Thoracic aorta (tissue), 2 donors: ENCODE data around the gene SOCS7. TPM values are rescaled to one million over a fixed set of nuclear protein-coding genes. Genes with fewer than 3 reads are reported as not detected.

ENCODE experiments used
- ATAC-seq: fragments of 150-250 bp; one replicate; pipeline ENCODE4 v1.8.0; 2017; ENCODE audit warnings: low read depth; ENCODE audit not compliant: insufficient number of reproducible peaks, low FRiP score
- DNase-seq: peaks from one replicate; pipeline ENCODE4 v3.0.0-alpha.2; 2020; ENCODE audit warnings: low spot score
- H3K27ac ChIP-seq, 2 donors: fragments of 200-600 bp; sonication (generic); 1 replicate in 1 of 2; 2 replicates in 1 of 2; pipeline ENCODE4 v1.5.1; 2016; ENCODE audit warnings: mild to moderate bottlenecking in 2 of 2, moderate library complexity in 2 of 2
- H3K27me3 ChIP-seq: fragments of 200-600 bp; sonication (generic); replicated peaks from 2 replicates; pipeline ENCODE4 v1.6.0; 2016; ENCODE audit warnings: mild to moderate bottlenecking; ENCODE audit not compliant: insufficient read depth
- H3K36me3 ChIP-seq: fragments of 200-600 bp; sonication (generic); one replicate; pipeline ENCODE4 v1.5.1; 2016
- H3K4me1 ChIP-seq, 2 donors: fragments of 200-600 bp; sonication (generic); 1 replicate in 1 of 2; 2 replicates in 1 of 2; pipeline versions ENCODE4 v1.5.1 to v1.6.0; 2016; ENCODE audit warnings: low read depth in 2 of 2, mild to moderate bottlenecking in 1 of 2; ENCODE audit not compliant: control insufficient read depth in 1 of 2
- H3K4me3 ChIP-seq: fragments of 200-600 bp; sonication (generic); 2 replicates; pipeline ENCODE4 v1.5.1; 2016; ENCODE audit warnings: mild to moderate bottlenecking
- H3K9me3 ChIP-seq: fragments of 200-600 bp; sonication (generic); 2 replicates; pipeline ENCODE4 v1.5.1; 2016
- CTCF ChIP-seq: fragments of 200-600 bp; sonication (generic); IDR thresholded peaks from one replicate; pipeline ENCODE4 v1.5.1; 2019; ENCODE audit warnings: antibody characterized with exemption
- total RNA-seq, 2 donors: library from RNA; depleted of rRNA; stranded (reverse); fragments of >200 nt; gene quantifications; one replicate each; pipeline versions ENCODE4 v1.1.0 to v1.2.3, GENCODE V29; 2016

SOCS7 gene
- total RNA-seq, 2 donors from 2014 or later, result 14.3 to 21.9 TPM

DNA sequence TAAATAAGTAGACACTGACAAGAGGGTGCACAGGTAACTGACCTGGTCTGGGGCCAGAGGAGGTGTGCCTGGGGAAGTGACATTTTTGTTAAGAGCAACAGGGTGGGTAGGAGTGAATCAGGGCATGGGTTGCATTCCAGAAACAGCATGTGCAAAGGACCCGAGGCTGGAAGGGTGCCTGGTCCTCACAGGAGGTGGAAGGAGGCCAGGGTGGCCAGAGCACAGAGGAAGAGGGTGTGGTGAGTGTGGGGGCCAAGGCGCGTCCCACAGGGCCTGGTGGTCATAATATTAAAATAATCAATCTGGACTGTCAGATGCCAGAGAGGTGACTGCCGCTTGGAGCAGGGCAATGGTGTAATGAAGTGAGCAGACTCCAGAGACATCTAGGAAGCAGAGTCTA is 90.9 kb downstream of the SOCS7 start:
- Histone ChIP-seq H3K27me3 (no peaks in the 10 kb centered on the region), H3K27ac (peak overlapping the region; percentile 74 to 78), H3K4me3 (no peak overlapping the region), H3K36me3 (no peaks in the 10 kb centered on the region), H3K9me3 (no peaks in the 10 kb centered on the region), H3K4me1 (peaks cover 27 to 53% of the 10 kb centered on the region in 2 donors)
- no peak for TF ChIP-seq CTCF
- DNase-seq (no peak), ATAC-seq (no peak)

GRCh38 chr17:38443356-38444031 is 91.8 kb downstream of the SOCS7 start:
- no peak for TF ChIP-seq CTCF
- no peak for DNase-seq
- H3K27me3 ChIP-seq, result no peaks in the 10 kb centered on the region
- no peaks in the 10 kb centered on the region for H3K36me3 ChIP-seq
- H3K9me3 ChIP-seq, result no peaks in the 10 kb centered on the region
- H3K4me3 ChIP-seq, result no peak overlapping the region
- no peak for ATAC-seq
- peak overlapping the region; percentile 74 to 78 for H3K27ac ChIP-seq
- H3K4me1 ChIP-seq, result peaks cover 31 to 59% of the 10 kb centered on the region in 2 donors

DNA sequence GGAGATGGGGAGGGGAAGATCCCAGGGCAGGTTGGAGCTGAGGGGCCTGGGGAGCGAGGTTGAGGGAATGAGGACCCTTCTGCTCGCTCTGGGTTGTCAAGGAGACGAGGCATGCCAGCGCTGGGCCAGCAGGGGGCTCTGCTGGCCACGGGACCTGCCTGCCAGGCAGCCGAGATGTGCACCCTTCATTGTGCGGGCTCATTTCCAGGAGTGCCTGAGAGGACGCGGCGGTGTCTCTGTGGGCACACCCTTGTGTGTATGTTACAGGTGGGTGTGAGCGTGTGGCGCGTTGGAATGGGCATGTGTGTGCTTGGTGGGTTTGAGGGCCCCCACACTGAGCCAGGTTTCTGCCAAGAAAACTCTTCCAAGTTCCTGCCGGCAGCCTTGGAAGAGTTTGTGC is 92.5 kb downstream of the SOCS7 start:
- peak overlapping the region; percentile 28 for H3K4me3 ChIP-seq
- TF ChIP-seq CTCF, result peak; percentile 88
- H3K4me1 ChIP-seq, result peaks cover 32 to 60% of the 10 kb centered on the region in 2 donors
- H3K27me3 ChIP-seq, result no peaks in the 10 kb centered on the region
- H3K36me3 ChIP-seq, result no peaks in the 10 kb centered on the region
- no peaks in the 10 kb centered on the region for H3K9me3 ChIP-seq
- H3K27ac ChIP-seq, result peak overlapping the region in 1 of 2 donors; percentile 78
- ATAC-seq, result no peak
- no peak for DNase-seq

DNA sequence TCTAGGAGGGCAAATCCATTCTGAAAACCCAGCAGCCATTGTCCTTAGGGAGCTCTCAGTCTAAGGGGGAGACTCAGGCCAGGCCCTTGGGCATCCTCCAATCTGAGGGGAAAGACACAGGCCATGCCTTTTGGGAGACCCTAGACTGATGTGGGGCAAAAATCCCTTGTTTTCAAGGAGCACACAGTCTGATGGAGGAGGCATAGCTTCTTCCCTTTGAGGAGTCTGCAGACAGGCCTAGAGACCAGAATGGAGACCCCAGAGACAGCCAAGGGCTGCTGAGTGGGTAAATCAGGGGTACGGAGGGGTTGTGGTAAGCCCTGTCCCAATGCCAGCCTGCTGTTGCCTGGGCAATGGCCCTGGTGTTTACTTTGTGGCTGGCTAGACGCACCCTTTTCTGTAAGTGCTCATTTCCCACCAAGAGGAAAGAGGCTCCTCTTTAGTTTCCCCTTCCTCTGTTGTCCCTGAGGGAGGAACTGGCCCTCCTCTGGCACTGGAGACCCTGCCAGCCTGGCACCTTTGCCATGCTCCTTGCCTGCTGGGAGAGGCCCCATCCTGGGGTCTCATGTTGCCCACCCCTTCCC is 96.0 kb downstream of the SOCS7 start:
- no peaks in the 10 kb centered on the region for H3K27me3 ChIP-seq
- no peaks in the 10 kb centered on the region for H3K36me3 ChIP-seq
- H3K4me1 ChIP-seq, result peaks cover 49 to 65% of the 10 kb centered on the region in 2 donors
- ATAC-seq (no peak), DNase-seq (no peak)
- no peak for TF ChIP-seq CTCF
- H3K27ac ChIP-seq, result no peak overlapping the region
- H3K4me3 ChIP-seq, result no peak overlapping the region
- H3K9me3 ChIP-seq, result no peaks in the 10 kb centered on the region

DNA sequence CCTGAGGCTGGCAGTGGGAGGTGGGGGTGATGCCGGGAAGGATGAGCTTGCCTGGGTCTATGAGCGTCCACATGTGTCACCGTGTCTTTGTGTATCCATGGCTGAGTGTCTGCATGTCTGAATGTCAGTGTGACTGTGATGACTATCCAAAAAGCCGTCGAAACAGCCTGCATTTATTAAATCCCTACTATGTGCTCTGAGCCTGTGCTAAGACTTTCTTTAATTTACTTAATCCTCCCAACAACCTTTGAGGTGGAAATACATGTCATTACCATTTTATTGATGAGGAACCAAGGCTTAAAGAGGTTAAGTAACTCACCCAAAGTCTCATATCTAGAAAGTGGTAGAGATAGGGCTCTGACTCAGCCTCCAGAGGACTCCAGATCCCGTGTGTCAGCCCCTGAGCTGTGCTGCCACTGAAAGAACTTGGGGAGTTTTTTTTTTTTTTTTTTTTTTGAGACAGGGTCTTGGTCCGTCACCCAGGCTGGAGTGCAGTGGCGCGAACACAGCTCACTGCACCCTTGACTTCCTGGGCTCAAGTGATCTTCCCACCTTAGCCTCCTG is 96.6 kb downstream of the SOCS7 start:
- no peak for ATAC-seq
- Histone ChIP-seq H3K4me1 (peaks cover 43 to 65% of the 10 kb centered on the region in 2 donors), H3K9me3 (no peaks in the 10 kb centered on the region), H3K4me3 (no peak overlapping the region), H3K27ac (no peak overlapping the region), H3K27me3 (no peaks in the 10 kb centered on the region), H3K36me3 (no peaks in the 10 kb centered on the region)
- DNase-seq, result no peak
- TF ChIP-seq CTCF, result no peak
